GM12875 (cell line): ENCODE results near the gene NLRP9.

Source experiments
- H3K4me3 ChIP-seq: one replicate; pipeline ENCODE4 v1.5.1; 2011; ENCODE audit warnings: low read depth, low read length, control low read depth
- TF ChIP-seq, protein P1 (sequence below): IDR thresholded peaks from 2 replicates; pipeline ENCODE4 v1.5.1; 2011; ENCODE audit warnings: low read depth, mild to moderate bottlenecking, control low read depth, inconsistent platforms, low read length, moderate library complexity, borderline replicate concordance; ENCODE audit not compliant: insufficient read depth

The NLRP9 gene

DNA sequence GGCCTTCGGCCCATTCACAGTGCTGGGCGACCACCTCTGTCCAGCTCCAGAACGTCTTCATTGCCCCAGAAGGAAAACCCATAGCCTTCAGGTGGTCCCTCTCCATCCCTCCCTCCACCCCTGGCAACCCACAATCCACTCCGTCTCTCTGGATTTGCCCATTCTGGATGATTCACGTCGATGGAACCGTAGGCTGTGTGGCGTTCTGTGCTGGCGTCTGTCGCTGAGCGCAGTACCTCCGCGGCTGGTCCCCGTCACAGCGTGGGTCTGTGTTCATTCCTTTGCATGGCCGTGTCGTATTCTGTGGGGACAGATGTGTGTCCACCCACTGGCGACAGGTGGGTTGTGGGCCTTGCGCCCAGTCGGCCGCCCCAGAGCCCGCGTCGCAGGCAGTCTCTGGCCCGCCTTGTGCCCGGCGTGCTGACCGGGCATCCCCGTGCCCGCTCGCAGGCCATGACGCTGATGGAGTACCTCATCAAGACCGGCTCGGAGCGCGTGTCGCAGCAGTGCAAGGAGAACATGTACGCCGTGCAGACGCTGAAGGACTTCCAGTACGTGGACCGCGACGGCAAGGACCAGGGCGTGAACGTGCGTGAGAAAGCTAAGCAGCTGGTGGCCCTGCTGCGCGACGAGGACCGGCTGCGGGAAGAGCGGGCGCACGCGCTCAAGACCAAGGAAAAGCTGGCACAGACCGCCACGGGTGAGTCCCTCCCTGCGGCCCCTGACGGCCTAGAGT lies 53.1 kb downstream of the NLRP9 start:
- TF ChIP-seq, protein P1, sequence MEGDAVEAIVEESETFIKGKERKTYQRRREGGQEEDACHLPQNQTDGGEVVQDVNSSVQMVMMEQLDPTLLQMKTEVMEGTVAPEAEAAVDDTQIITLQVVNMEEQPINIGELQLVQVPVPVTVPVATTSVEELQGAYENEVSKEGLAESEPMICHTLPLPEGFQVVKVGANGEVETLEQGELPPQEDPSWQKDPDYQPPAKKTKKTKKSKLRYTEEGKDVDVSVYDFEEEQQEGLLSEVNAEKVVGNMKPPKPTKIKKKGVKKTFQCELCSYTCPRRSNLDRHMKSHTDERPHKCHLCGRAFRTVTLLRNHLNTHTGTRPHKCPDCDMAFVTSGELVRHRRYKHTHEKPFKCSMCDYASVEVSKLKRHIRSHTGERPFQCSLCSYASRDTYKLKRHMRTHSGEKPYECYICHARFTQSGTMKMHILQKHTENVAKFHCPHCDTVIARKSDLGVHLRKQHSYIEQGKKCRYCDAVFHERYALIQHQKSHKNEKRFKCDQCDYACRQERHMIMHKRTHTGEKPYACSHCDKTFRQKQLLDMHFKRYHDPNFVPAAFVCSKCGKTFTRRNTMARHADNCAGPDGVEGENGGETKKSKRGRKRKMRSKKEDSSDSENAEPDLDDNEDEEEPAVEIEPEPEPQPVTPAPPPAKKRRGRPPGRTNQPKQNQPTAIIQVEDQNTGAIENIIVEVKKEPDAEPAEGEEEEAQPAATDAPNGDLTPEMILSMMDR = no peak
- H3K4me3 ChIP-seq = no peak overlapping the region

DNA sequence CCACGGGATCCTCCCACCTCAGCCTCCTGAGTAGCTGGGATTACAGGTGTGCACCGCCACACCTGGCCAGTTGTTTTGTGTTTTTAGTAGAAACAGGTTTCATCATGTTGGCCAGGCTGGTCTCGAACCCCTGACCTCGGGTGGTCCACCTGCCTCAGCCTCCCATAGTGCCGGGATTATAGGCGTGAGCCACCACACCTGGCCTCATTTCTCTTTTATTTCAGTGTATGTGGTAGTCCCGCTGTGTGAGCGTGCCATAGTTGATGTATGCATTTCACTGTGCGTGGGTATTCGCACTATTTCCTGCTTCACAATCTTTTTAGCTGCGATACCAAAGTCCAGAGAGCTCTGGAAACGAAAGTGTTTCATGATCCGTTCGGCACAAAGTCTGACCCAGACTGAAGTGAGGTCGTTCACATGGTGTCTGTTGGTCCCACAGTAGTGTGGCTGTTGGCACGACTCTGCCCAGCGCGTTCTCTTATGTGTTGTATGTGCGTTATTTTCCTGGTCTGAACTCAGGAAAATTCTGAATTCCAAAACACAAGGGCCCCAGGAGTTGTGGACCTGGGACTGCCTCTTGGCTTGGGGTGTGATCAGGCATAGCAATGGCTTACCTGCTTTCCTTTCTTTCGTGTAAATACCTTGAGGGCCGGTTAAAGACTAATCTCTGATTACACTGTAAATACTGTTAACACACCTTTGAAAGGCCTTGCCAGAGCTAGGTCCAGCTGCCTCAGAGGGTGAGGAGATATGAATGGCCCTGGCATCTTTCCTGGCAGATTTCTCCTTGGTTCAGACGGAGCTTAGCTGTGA lies 54.5 kb downstream of the NLRP9 start:
- TF ChIP-seq, protein P1 = no peak
- no peak overlapping the region for H3K4me3 ChIP-seq

DNA sequence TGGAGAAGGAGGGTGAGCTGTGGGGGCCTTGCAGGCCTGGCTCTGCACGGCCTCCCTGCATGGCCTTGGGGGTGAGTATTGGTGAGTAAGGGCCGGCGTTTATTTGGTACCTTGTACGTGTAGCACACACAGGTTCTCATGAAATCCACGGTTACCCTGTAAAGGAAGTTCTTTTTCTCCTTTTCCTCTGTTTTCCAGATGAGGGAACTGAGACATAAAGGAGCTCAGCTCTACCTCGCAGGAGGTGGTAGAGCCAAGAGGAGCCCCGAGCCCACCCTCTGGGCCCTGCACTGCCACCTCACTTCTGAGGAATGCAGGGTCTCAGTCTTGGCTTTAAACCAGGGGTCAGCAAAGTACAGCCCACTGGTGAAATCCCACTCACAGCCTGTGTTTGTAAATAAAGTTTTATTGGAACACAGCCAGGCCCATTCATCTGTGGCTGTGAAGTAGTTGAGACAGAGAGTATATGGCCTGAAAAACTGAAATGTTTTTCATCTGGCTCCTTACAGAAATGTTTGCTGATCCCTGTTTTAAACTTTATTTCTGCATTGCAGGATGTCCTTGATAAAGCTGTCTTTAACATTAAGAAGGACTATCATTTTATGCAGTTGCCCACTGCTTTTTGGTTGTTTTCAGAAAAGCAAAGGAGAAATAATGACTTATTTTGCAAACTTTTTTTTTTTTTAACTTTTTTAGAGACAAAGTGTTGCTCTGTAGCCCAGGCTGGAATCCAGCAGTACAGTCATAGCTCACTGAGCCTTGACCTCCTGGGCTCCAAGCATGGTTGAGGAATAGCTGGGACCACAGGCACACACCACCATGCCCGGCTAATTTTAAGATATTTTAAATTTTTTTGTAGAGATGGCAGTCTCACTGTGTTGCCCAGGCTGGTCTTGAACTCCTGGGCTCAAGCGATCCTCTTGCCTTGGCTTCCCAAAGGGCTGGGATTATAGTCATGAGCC lies 56.8 kb downstream of the NLRP9 start:
- no peak overlapping the region for H3K4me3 ChIP-seq
- TF ChIP-seq, protein P1 = no peak

DNA sequence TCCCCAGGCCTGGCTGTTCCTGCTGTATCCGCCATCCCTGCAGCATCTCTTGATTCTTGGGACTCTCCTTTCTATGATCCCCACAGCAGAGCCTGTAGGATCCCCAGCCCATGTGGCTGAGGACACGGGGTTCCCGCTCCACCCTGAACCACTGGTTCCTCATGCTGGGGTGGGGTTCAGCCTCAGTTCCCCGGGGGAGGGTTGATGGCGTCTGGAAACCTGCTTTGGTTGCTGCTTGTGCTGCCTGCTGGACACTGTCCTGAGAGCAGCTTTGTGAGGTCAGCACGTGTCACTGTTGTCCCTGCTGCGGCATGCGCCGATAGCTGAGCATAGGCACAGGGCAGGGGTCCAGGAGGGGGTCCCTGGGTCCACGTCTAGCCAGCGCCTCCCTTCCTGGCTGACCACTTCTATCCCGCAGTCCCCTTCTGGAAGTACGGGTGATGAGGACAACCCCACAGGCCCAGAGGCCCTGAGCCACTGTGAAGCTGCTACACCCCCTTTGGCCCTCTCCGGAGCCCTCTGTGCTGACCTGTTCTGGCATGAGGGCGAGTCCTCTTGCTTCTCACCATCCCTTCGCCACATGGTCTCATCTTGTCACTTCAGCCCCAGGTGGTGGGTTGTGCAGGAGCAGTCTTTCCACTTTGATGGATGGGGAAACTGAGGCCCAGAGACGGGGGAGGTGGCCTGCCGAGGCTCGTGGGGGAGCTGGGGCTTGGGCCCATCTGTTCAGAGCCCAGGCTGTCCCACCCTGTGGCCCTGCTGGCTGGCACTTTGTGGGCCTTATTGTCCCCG lies 57.7 kb downstream of the NLRP9 start:
- no peak overlapping the region for H3K4me3 ChIP-seq
- TF ChIP-seq, protein P1 = no peak

DNA sequence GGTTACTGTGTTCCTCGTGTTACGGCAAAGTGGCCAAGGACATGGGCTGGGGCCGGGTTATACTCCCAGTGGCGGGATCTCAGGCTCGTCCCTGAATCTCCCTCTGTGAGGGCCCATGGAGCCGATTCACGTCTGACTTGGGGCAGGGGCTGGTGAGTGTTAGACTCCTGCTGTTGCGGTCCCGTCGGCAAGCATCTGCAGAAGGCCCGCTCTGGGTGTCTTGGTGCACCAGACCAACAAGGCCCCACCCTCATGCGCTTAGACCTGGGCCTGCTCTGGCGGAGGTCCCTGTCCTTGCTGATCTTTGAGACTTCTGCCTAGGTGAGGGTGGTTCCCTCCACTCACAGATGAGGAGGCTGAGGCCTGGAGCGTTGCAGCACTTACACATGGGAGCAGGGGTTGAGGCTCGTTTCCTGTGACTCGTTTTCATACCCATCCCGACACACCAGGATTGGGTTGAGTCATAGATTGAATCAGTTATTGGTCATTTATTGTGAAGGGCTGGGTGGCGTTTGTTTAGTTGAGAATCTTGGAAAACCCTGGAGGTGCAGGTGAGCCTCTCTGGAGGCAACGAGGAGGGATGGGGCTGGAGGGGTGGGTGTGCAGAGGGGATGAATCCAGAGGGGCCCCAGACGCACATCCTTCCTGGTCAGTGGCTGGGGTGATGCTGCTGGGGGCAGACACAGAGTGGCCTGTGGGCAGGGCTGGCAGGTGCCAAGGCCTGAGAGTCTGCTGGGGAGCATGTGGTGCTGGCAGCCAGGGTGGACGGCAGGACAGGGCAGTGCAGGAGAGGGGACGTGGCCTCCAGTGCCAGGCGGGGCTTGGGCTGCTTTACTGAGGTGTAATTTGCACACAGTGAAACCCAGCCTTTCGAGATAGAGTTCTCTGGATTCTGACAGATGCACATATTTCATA lies 58.6 kb downstream of the NLRP9 start:
- TF ChIP-seq, protein P1 = no peak
- no peak overlapping the region for H3K4me3 ChIP-seq
